Neural progenitor cell (in vitro differentiated cells): Measurements from ENCODE around the gene MED12L.

Source experiments
- EZH2phosphoT487 ChIP-seq: fragments of 200-600 bp; sonication (generic); IDR thresholded peaks from 2 replicates; pipeline ENCODE4 v1.6.1; 2017; ENCODE audit warnings: antibody characterized with exemption
- TF ChIP-seq, protein P1 (sequence below): fragments of 200-600 bp; sonication (generic); IDR thresholded peaks from 2 replicates; pipeline ENCODE4 v1.5.1; 2017; ENCODE audit warnings: antibody characterized with exemption, mild to moderate bottlenecking

GRCh38 chr3:151219056-151219455, 133.6 kb downstream of the MED12L start:
- TF ChIP-seq, protein P1, sequence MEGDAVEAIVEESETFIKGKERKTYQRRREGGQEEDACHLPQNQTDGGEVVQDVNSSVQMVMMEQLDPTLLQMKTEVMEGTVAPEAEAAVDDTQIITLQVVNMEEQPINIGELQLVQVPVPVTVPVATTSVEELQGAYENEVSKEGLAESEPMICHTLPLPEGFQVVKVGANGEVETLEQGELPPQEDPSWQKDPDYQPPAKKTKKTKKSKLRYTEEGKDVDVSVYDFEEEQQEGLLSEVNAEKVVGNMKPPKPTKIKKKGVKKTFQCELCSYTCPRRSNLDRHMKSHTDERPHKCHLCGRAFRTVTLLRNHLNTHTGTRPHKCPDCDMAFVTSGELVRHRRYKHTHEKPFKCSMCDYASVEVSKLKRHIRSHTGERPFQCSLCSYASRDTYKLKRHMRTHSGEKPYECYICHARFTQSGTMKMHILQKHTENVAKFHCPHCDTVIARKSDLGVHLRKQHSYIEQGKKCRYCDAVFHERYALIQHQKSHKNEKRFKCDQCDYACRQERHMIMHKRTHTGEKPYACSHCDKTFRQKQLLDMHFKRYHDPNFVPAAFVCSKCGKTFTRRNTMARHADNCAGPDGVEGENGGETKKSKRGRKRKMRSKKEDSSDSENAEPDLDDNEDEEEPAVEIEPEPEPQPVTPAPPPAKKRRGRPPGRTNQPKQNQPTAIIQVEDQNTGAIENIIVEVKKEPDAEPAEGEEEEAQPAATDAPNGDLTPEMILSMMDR = no peak
- no peak for TF ChIP-seq EZH2phosphoT487
